Caco-2 (cell line): ENCODE results near the gene BICD1. TPM values are rescaled to one million over a fixed set of nuclear protein-coding genes. Genes with fewer than 3 reads are reported as not detected.

Experiments used
- BruUV-seq: library from RNA; stranded (reverse); fragments of 400-500 nt; replicated peaks from 2 replicates; lab custom pipeline; 2021; lab: Mats Ljungman, UMichigan
- CTCF ChIA-PET: fragments of 300-600 bp; sonication (Branson Sonifier 250); formaldehyde crosslinking; loops from one replicate; lab custom pipeline; 2022; ENCODE audit warnings: antibody characterized with exemption; lab: Charles Lee
- POLR2A ChIA-PET: fragments of 300-600 bp; sonication (Branson Sonifier 250); formaldehyde crosslinking; loops from one replicate; lab custom pipeline; 2022; ENCODE audit warnings: antibody characterized with exemption; lab: Charles Lee
- DNase-seq, 2 experiments: peaks; one replicate each; pipeline versions ENCODE4 v3.0.0 to v3.0.0-alpha.2; 2020 to 2022
- H3K27me3 ChIP-seq: replicated peaks from 2 replicates; pipeline ENCODE4 v1.6.0; 2011; ENCODE audit warnings: low read length; ENCODE audit not compliant: control insufficient read depth, insufficient read depth
- H3K36me3 ChIP-seq: 2 replicates; pipeline ENCODE4 v1.5.1; 2011; ENCODE audit warnings: low read length; ENCODE audit not compliant: control insufficient read depth, insufficient read depth
- H3K4me1 ChIP-seq: fragments of 250-450 bp; sonication (Bioruptor Pico); 2 replicates; pipeline ENCODE4 v1.5.1; 2020; ENCODE audit warnings: mild to moderate bottlenecking
- H3K4me3 ChIP-seq: 2 replicates; pipeline ENCODE4 v1.5.1; 2011; ENCODE audit warnings: low read depth, mild to moderate bottlenecking, control low read depth, low read length
- H3K9me3 ChIP-seq: fragments of 250-450 bp; sonication (Bioruptor Pico); 2 replicates; pipeline ENCODE4 v1.5.1; 2020; ENCODE audit warnings: mild to moderate bottlenecking, moderate library complexity
- H3K27ac Mint-ChIP-seq: one replicate; pipeline ENCODE4 v1.8.0; 2022; ENCODE audit warnings: mixed read lengths; ENCODE audit not compliant: unreplicated experiment
- H3K27me3 Mint-ChIP-seq: one replicate; pipeline ENCODE4 v1.8.0; 2022; ENCODE audit warnings: mixed read lengths; ENCODE audit not compliant: insufficient read depth, unreplicated experiment
- H3K36me3 Mint-ChIP-seq: one replicate; pipeline ENCODE4 v1.8.0; 2022; ENCODE audit warnings: mild to moderate bottlenecking, mixed read lengths; ENCODE audit not compliant: insufficient read depth, unreplicated experiment
- H3K4me1 Mint-ChIP-seq: one replicate; pipeline ENCODE4 v1.8.0; 2022; ENCODE audit warnings: low read depth, mixed read lengths; ENCODE audit not compliant: unreplicated experiment
- H3K4me3 Mint-ChIP-seq: one replicate; pipeline ENCODE4 v1.8.0; 2022; ENCODE audit warnings: mild to moderate bottlenecking, moderate library complexity, mixed read lengths; ENCODE audit not compliant: unreplicated experiment
- H3K9me3 Mint-ChIP-seq: one replicate; pipeline ENCODE4 v1.8.0; 2022; ENCODE audit warnings: mixed read lengths; ENCODE audit not compliant: unreplicated experiment
- CTCF ChIP-seq, 2 experiments: fragments of 200-600 bp in 1 of 2; IDR thresholded peaks; 1 replicate in 1 of 2; 2 replicates in 1 of 2; pipeline versions ENCODE4 v1.5.1 to v1.8.0; 2011 to 2022; ENCODE audit warnings: antibody characterized with exemption in 1 of 2, control low read depth in 1 of 2, inconsistent platforms in 1 of 2, low read depth in 1 of 2, low read length in 1 of 2, mild to moderate bottlenecking in 1 of 2, moderate library complexity in 1 of 2; ENCODE audit not compliant: insufficient read depth in 1 of 2, severe bottlenecking in 1 of 2, unreplicated experiment in 1 of 2
- intact Hi-C: fragments of 100-400 bp; cut with micrococcal nuclease; formaldehyde crosslinking; loops from one replicate; pipeline ENCODE4 v1.10.0; 2022; ENCODE audit not compliant: unreplicated experiment
- total RNA-seq: library from RNA; stranded (reverse); gene quantifications from 2 replicates; pipeline ENCODE4 v1.2.3, GENCODE V29; 2022

Gene BICD1
- total RNA-seq, 1 experiment from 2014 or later, result 36.2 TPM

- no peaks in the 10 kb centered on the region for H3K27me3 Mint-ChIP-seq
- Histone ChIP-seq H3K9me3 (no peaks in the 10 kb centered on the region), H3K27me3 (no peaks in the 10 kb centered on the region), H3K4me3 (no peak overlapping the region), H3K36me3 (no peaks in the 10 kb centered on the region), H3K4me1 (no peaks in the 10 kb centered on the region)
- no peaks in the 10 kb centered on the region for H3K36me3 Mint-ChIP-seq
- DNase-seq, result no peak
- H3K4me1 Mint-ChIP-seq, result no peaks in the 10 kb centered on the region
- POLR2A ChIA-PET, result no interaction called here
- no peak overlapping the region for H3K4me3 Mint-ChIP-seq
- BruUV-seq, result no TSS peak
- intact Hi-C loops, result no loop called here
- TF ChIP-seq CTCF (IDR thresholded peaks at IDR 0.05; ENCODE audit: insufficient read depth in 1 of 2, low read depth in 1 of 2, low read length in 1 of 2, severe bottlenecking in 1 of 2, unreplicated experiment in 1 of 2), result no peak
- no peak overlapping the region for H3K27ac Mint-ChIP-seq
- CTCF ChIA-PET, result no interaction called here
- no peaks in the 10 kb centered on the region for H3K9me3 Mint-ChIP-seq
Observed at GRCh38 chr12:32379213-32379612, 272.6 kb downstream of the BICD1 start.

GRCh38 chr12:32379667-32380066, 273.0 kb downstream of the BICD1 start:
- no peak for TF ChIP-seq CTCF (IDR thresholded peaks at IDR 0.05; ENCODE audit: insufficient read depth in 1 of 2, low read depth in 1 of 2, low read length in 1 of 2, severe bottlenecking in 1 of 2, unreplicated experiment in 1 of 2)
- H3K4me1 ChIP-seq, result no peaks in the 10 kb centered on the region
- CTCF ChIA-PET, result no interaction called here
- Mint-ChIP-seq H3K4me1 (no peaks in the 10 kb centered on the region), H3K4me3 (no peak overlapping the region), H3K9me3 (no peaks in the 10 kb centered on the region), H3K36me3 (no peaks in the 10 kb centered on the region), H3K27ac (no peak overlapping the region), H3K27me3 (no peaks in the 10 kb centered on the region)
- BruUV-seq, result no TSS peak
- intact Hi-C loops, result no loop called here
- DNase-seq, result no peak
- POLR2A ChIA-PET, result no interaction called here
- H3K9me3 ChIP-seq, result no peaks in the 10 kb centered on the region
- H3K36me3 ChIP-seq, result no peaks in the 10 kb centered on the region
- no peaks in the 10 kb centered on the region for H3K27me3 ChIP-seq
- no peak overlapping the region for H3K4me3 ChIP-seq

GRCh38 chr12:32382226-32382625, 275.6 kb downstream of the BICD1 start:
- no peaks in the 10 kb centered on the region for H3K27me3 Mint-ChIP-seq
- Histone ChIP-seq H3K36me3 (no peaks in the 10 kb centered on the region), H3K9me3 (no peaks in the 10 kb centered on the region), H3K4me1 (no peaks in the 10 kb centered on the region), H3K27me3 (no peaks in the 10 kb centered on the region), H3K4me3 (no peak overlapping the region)
- TF ChIP-seq CTCF (IDR thresholded peaks at IDR 0.05; ENCODE audit: insufficient read depth in 1 of 2, low read depth in 1 of 2, low read length in 1 of 2, severe bottlenecking in 1 of 2, unreplicated experiment in 1 of 2), result no peak
- no peak overlapping the region for H3K4me3 Mint-ChIP-seq
- no peak for DNase-seq
- CTCF ChIA-PET, result no interaction called here
- POLR2A ChIA-PET, result no interaction called here
- BruUV-seq, result no TSS peak
- no peak overlapping the region for H3K27ac Mint-ChIP-seq
- H3K9me3 Mint-ChIP-seq, result no peaks in the 10 kb centered on the region
- no peaks in the 10 kb centered on the region for H3K36me3 Mint-ChIP-seq
- H3K4me1 Mint-ChIP-seq, result no peaks in the 10 kb centered on the region
- intact Hi-C loops, result no loop called here
